NK-92 (cell line): Measurements from ENCODE around the gene SCARF2.
"Not testable (repeated sequence)": the region's sequence is repeated elsewhere in the genome, so short reads cannot be mapped to it uniquely, and the experiment has no call there.

Experiments
- DNase-seq: peaks from one replicate; lab custom pipeline; 2025; ENCODE audit not compliant: unreplicated experiment; lab: John Stamatoyannopoulos, UW

Gene SCARF2

DNA sequence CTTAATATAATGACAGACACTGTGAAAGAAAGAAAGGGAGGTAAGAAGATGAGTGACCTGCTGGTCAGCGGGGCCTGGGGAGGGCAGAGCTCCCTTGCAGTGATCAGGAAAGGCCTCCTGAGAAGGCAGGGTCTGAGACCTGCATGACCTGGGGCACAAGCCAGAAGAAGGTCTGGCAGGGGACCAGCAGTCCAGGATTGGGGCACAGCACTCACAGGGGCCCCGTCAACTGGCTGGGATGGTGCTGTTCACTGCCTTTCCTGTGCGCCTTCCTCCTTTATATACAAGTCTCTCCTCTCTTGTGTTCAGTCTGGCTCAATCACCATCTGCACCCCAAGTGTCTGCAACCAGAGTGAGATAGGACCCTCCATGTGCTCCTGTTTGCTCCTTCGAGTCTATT is 22.2 kb upstream of the SCARF2 start:
- DNase-seq: no peak

DNA sequence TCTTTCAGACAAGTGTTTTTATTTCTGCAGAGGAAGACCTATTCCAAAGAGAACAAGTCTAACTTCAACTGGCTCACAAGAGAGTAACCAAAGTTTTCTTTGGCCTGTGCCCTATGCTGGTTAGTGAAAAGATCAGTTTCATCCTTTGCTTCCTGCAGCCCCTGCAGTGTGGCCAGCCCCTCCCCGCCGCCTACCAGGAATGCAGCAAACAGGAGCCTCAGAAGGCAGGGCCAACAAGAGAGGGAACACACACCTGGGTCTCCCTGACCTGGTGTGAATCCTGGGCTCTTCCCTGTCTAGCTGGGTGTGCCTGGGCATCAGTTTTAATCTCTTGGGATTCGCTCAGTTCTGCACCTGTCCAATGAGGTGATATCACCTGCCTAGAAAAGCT is 21.5 kb upstream of the SCARF2 start:
- no peak for DNase-seq

DNA sequence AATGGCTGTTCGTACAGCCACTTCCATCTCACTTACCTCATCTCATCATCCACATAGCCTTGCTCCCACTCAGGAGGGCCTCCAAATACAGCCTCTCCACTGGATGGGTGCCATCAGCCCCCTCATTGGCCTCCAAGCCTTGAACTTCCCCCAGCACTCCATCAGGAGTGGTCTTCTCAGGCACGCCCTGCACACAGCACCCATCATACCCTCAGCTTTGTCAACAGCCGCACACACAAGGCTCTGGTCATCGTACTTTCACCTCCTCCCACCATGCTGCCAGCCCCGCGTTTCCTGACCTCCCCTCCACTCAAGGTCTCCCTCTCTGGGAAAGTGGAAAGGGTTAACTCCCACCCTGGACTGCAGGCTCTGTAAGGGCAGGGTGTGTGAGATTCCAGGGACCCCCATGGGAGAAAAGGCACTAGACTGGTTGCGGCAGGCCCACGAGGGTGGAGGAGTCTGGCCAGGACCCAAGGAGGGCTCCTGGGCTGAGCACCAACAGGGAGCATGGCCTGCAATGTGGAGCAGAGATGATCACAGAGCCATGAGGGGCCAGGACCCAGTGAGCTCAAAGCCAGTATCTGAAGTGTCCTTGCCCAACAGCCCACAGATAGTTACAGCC is 21.0 kb upstream of the SCARF2 start:
- no peak for DNase-seq

DNA sequence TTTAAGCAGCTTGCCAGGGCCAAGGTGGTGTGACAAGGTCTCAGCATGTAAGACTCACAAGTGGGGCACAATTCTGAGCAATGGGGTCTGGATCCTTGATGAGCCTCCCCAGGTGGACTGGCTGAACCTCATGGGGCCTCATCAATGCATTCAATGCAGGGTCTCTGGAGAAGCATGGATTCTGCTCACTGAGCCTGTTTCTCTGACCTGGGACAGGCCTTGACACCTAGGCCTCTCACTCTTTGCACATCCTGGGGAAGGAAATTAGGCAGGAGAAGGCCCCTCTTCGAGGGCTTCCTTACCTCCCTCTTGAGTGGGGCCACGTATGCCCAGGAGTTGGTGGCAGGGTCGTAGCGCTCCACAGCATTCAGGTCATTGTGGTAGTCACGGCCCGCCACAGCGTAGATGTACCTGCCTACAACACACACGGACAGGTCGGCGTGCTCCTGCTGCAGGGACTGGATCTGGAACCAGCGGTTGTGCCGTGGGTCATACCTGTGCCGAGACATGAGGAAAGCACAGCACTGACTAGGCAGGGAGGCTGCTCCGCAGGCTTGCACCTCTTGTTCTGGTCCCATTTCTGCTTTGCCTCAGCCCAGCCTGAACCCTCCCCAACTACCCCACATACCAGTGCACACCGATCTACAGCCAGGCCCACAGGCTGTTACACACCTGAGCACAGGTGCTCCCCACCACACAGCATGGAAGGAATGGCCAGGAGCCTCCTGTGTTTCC is 20.0 kb upstream of the SCARF2 start:
- no peak for DNase-seq

DNA sequence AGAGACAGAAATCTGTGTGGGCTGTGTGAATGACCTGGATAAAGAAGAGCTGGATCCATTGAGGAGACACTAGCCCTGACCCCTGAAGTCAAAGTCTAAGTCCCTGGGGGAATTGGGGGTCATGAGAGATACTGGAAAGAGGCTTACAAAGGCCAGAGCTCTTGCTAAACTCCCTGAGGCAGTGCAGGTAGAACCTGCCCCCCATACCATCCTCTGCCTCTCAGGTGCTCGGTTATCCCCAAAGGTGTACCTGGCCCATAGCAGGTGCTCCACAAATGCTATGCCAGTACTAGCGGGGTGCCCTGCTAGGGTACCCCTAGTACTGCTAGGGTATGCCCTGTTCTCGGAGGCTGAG is 19.1 kb upstream of the SCARF2 start:
- no peak for DNase-seq

DNA sequence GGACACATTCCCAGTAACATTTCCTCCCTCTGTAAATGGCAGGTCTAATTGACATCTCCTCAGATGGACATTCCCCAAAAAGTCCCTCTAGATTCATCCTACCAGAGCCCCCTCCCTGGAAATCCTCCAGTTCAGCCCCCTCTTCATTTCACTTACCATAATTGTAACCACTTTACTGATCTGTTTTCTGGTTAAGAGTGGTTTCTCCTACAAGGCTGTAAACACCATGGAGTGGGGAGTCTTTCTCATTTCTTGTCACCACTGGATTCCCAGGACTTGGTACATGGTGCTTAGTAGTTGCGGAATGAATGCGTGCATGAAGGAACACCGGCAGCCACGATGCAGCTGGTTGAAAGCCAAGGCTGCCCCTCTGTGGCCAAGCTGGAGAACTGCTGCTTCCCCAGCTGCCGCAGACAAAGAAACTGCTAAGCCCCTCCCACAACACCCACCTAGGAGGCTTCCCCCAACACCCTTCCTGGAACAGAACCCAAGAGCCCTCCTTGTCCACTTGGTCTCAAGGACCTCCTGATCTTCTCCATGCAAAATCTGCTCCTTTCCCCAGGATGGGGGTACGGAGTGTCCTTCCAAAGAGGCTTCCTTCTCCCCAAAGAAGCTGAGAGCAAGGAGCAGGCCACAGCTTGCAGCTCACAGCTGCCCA is 18.6 kb upstream of the SCARF2 start:
- no peak for DNase-seq

DNA sequence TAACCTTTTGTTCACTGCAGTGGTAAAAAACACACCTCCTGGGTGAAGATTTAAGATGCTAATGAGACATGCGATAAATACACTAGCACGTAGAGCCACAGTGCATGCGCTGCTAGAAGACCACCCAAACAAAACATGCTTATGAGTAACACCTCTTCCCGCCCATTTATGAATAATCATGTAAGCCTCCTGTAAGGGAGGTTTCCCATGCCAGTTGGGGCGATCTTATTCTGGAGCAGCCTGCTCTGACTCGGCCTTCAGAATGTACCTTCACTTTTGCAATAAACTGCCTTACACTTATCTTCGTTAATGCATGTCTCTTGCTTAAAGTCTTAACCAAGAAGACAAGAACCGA is 18.1 kb upstream of the SCARF2 start:
- DNase-seq: no peak

DNA sequence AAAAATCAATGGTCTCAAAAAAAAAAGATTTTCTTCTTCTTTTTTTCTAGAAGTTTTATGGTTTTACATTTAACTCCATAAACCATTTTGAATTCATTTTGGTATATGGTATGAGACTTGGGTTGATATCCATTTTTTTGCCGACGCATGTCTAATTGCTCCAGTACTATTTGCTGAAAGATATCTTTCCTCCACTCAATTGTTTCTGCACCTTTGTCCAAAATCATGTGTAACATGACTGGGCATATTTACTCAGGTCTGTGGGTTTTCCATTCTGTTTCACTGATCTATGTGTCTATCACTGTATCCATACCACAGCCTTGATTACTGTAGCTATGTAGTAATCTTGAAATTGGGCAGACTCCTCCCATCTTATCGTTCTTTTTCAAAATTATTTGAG is 15.6 kb upstream of the SCARF2 start:
- no peak for DNase-seq

DNA sequence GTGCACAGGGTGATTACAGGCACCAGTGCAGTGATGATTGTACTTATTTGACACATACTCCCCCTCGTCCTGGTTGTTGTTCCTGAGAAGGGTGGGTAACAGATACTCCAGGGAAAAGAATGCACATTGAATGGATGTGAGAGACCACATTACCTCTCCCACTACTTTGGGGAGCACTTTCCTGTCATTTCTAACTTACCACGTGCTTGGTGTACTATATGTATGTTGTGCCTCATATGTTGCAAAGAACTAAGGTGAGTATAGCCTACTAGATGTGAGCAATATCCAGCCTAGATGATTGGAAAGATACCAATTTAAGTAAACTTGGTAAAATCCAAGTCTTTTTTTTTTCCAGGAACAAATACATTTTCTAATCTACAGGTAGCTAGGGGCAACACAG is 14.3 kb upstream of the SCARF2 start:
- DNase-seq: no peak

DNA sequence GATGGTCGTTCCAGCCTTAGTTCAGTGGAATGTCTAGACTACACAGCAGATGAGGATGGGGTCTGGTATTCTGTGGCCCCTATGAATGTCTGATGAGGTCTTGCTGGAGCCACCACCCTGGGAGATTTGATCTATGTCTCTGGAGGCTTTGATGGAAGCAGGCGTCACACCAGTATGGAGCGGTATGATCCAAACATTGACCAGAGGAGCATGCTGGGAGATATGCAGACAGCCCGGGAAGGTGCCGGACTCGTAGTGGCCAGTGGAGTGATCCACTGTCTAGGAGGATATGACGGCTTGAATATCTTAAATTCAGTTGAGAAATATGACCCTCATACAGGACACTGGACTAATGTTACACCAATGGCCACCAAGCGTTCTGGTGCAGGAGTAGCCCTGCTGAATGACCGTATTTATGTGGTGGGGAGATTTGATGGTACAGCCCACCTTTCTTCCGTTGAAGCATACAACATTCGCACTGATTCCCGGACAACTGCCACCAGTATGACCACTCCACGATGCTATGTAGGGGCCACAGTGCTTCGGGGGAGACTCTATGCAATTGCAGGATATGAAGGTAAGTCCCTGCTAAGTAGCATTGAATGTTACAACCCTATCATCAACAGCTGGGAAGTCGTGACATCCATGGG is 13.6 kb upstream of the SCARF2 start:
- not testable (repeated sequence) for DNase-seq

DNA sequence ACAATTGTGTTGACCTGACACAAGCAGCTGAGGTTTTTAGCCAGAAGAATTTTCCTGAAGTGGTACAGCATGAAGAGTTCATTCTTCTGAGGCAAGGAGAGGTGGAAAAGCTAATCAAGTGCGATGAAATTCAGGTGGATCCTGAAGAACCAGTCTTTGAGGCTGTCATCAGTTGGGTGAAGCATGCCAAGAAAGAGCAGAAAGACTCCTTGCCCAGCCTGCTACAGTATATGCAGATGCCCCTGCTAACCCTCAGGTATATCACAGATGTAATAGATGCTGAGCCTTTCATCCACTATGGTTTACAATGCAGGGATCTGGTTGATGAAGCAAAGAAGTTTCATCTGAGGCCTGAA is 12.9 kb upstream of the SCARF2 start:
- no peak for DNase-seq

DNA sequence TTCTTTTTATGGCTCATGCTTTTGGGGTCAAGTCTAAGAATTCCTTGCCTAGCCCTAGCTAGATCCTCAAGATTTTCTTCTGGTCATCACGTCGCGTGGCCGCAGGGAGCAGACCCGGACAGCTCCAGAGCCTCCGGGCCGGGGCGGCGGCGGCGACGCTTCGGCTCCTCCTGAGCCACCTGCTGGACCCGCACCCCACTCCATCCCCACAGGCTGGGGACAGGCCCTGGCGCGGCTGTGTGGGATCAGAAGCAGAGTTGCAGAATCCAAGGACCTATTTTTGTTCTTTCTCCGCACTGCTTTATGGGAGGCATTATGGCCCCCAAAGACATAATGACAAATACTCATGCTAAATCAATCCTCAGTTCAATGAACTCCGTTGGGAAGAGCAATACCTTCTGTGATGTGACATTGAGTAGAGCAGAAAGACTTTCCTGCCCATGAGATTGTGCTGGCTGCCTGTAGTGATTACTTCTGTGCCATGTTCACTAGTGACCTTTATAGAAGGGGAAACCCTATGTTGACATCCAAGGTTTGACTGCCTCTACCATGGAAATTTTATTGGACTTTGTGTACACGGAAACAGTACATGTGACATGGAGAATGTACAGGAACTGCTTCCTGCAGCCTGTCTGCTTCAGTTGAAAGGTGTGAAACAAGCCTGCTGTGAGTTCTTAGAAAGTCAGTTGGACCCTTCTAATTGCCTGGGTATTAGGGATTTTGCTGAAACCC is 12.4 kb upstream of the SCARF2 start:
- no peak for DNase-seq

DNA sequence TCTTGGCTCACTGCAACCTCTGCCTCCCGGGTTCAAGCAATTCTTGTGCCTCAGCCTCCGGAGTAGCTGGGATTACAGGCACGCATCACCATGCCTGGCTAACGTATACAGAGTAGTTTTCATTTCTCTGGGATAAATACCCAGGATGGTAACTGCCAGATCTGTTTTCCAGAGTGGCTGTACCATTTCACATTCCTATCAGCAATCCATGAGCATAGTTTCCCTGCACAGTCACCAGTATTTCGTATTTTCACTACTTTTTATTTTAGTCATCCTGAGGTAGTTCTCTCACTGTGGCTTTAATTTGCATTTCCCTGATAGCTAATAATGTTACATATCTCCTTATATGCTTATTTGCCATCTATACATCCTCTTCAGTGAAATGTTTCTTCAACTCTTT is 11.0 kb upstream of the SCARF2 start:
- DNase-seq: no peak

DNA sequence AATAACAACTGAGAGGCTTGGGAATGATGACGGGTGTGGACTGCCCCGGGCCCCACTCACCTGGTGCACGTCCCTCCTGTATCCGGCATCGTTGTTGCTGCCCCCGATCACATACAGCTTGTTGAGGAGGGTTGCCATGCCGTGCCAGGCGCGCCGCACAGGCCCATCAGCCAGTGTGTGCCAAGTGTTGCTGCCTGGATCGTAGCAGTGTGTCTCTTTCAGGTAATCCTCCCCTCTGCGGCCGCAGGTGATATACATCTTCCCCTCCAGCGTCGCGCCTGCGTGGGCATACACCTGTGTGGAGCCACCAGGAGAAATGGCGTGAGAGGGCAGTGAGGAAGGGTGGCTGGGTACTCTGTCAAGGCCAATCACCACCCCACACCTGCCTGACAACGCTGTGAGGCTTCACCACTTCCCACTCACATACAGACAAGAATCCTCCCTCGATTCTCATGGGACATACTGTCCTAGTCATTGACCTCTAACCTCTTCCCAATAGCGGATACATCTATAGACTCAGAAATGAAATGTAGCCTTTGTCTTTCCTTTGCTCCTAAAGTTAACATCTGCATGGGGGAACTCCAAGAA is 8.9 kb upstream of the SCARF2 start:
- no peak for DNase-seq

DNA sequence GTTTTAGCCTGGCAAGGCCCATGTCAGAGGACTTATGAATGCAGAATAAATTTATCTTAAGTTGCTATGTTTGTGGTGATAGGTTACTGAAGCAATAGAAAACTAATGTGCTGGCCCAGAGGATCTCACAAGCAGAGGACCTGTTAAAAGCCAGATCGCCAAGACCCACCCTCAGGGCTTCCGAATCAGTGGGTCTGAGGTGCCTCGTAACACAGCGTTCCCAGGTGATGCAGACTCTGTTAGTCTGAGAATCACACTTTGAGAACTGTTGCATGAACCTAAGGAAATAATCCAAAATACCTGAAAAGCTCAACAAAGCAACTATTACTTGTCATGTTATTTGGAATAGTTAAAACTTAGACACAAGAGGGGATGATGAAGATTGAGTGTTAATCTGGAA is 6.7 kb upstream of the SCARF2 start:
- no peak for DNase-seq

DNA sequence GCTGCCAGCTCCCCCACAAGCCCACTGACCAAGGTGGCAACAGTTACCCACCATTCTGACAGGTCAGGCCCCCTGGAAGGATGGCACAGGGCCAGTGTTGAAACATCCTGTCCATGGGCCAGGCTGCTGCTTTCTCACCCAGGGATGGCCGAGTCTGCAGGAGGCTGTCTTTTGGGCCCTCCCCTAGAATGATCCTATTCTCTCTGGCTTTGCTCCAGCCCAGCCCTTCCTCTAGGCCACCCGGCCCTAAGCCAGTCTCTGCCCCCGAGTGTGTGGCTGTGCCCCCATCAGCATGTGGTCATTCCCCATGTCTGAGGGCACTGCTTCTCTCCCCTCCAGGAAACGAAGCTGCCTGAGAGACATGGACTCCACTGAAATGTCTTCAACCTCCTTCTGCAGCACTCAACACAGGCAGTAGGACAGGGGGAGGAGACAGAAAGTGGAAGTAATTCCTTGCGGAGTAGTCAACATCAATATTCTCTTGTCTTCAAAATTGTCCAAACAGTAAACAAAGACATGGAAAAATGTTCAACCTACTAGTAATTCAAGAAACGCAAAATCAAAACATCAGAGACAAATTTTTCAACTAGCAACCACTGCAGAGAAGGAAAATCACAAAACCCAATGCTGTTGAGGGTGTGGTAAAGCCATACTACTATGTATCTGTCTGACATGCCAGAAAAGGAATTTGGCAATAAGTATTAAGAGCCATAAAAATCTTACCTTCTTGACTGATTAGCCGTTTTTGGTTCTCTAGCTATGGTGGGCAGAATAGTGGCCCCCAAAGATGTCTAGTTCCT is 5.1 kb upstream of the SCARF2 start:
- DNase-seq: no peak

DNA sequence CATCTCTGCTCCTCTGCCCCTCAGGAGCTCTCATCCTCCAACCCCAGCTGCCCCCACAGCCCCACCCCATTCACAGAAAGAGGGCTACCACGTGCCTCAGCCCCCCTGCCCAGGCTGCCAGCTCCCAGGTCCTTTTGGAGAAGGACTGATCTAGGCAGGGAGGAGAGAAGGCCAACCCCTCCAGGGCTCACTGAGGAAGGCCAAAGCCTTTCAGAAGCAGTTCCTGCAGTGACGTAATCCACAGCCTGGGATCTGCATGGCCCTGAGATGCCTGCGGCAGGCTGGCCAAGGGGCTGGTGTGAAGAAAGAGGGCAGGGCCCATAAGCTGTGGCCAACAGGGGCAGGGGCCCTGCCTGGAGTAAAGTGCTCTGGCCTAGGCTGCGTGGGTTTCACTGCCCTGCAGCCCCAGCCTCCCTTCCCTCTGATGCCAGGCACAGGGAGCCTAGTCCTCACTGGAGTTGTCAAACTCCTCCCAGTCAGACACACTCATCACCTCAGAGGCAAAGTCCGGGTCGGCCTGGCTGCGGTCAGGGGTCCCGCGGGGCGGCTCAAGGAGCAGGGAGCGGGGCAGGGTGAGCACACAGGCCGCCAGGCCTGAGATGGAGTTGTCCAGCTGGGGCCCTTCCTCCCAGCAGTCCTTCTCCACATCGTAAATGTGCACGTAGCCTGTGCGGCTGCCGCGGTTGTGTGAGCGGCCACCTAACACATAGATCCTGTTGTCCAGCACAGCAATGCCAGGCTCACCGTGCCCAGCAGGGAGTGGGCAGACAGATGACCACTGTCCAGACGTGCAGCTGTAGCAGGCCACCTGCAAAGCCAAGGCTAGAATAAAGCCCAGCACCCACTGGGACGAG is 4.2 kb upstream of the SCARF2 start:
- no peak for DNase-seq

DNA sequence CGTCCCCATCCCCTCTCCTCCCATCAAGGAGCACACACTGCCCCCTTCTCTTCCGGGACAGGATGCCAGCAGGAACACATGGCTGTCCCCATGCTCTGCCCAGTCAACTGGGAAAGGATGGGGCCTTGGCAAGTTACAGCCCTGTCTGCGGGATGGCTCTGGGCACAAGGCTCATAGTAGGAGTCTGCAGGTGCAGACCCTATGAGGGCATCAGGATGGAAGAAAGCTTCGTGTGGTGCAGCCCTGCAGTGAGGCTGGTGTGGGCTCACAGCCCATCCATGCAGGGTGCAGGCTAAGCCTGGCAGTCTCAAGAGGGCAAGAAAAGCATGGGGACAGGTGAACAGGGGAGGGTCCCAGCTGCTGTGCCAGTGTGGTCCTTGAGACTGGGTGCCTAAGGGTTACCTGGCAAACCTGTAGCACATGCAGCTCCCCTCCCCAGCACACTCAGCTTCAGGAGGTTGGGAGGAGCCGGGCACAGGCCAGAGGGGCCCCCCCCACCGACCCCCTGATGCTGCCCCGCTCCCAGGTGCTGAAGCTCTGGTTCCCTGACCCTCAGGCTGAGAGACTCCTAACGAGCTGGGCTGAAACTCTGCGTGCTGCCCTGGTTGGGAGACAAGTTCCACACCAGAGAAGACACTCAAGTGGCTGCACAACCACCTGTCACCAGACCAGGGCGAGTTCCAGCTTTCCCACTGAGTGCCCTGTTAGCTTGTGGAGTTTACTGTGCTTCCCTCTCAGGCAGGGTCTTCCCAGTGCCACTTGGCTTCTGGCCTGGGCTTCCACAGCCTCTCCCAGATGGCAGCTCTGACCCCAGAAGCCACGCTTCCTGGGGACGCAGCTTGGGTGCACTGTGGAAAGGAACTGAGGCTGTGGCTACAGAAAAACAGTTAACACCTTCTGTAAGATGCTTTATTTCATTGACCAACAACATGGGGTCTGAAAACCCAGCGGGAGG is 3.3 kb upstream of the SCARF2 start:
- DNase-seq: no peak
